Neural progenitor cell (in vitro differentiated cells): Measurements from ENCODE around the gene LRGUK. TPM values are rescaled to one million over a fixed set of nuclear protein-coding genes. Genes with fewer than 3 reads are reported as not detected.

Experiments
- DNase-seq: peaks from one replicate; pipeline ENCODE4 v3.0.0-alpha.2; 2016; ENCODE audit warnings: low spot score
- H2AFZ ChIP-seq: fragments of 200-600 bp; sonication (generic); replicated peaks from 2 replicates; pipeline ENCODE4 v1.6.1; 2016; ENCODE audit warnings: antibody characterized with exemption
- H3F3A ChIP-seq: fragments of 200-600 bp; sonication (generic); 2 replicates; pipeline ENCODE4 v1.6.1; 2016; ENCODE audit warnings: antibody characterized with exemption, low read depth
- H3K27ac ChIP-seq: fragments of 200-600 bp; sonication (generic); 2 replicates; pipeline ENCODE4 v1.5.1; 2016; ENCODE audit warnings: mild to moderate bottlenecking
- H3K27me3 ChIP-seq: fragments of 200-600 bp; sonication (generic); 2 replicates; pipeline ENCODE4 v1.6.1; 2016; ENCODE audit warnings: mild to moderate bottlenecking, moderate library complexity
- H3K36me3 ChIP-seq: fragments of 200-600 bp; sonication (generic); 2 replicates; pipeline ENCODE4 v1.5.1; 2016
- H3K4me1 ChIP-seq: fragments of 200-600 bp; sonication (generic); 2 replicates; pipeline ENCODE4 v1.6.1; 2016; ENCODE audit warnings: mixed run types
- H3K4me2 ChIP-seq: fragments of 200-600 bp; sonication (generic); 2 replicates; pipeline ENCODE4 v1.6.1; 2016
- H3K4me3 ChIP-seq: fragments of 200-600 bp; sonication (generic); 2 replicates; pipeline ENCODE4 v1.5.1; 2016
- H3K79me2 ChIP-seq: fragments of 200-600 bp; sonication (generic); 2 replicates; pipeline ENCODE4 v1.6.1; 2016; ENCODE audit warnings: low read depth
- H3K9ac ChIP-seq: fragments of 200-600 bp; sonication (generic); 2 replicates; pipeline ENCODE4 v1.6.1; 2016
- H3K9me3 ChIP-seq: fragments of 200-600 bp; sonication (generic); 2 replicates; pipeline ENCODE4 v1.5.1; 2016; ENCODE audit warnings: low read depth
- H4K20me1 ChIP-seq: fragments of 200-600 bp; sonication (generic); 2 replicates; pipeline ENCODE4 v1.6.1; 2016; ENCODE audit warnings: low read depth
- H3K27ac Mint-ChIP-seq: 3 replicates; pipeline ENCODE4 v1.8.0; 2021; ENCODE audit warnings: mixed read lengths
- H3K27me3 Mint-ChIP-seq: 2 replicates; pipeline ENCODE4 v1.8.0; 2022; ENCODE audit warnings: low read depth, mild to moderate bottlenecking, inconsistent platforms, moderate library complexity, mixed read lengths; ENCODE audit not compliant: insufficient read depth
- H3K36me3 Mint-ChIP-seq: 3 replicates; pipeline ENCODE4 v1.8.0; 2021; ENCODE audit warnings: mixed read lengths
- H3K4me1 Mint-ChIP-seq: 3 replicates; pipeline ENCODE4 v1.8.0; 2021; ENCODE audit warnings: mixed read lengths
- H3K4me3 Mint-ChIP-seq: 3 replicates; pipeline ENCODE4 v1.8.0; 2021; ENCODE audit warnings: mild to moderate bottlenecking, moderate library complexity, mixed read lengths
- H3K9me3 Mint-ChIP-seq: 3 replicates; pipeline ENCODE4 v1.8.0; 2020; ENCODE audit warnings: mixed read lengths
- CTCF ChIP-seq: fragments of 200-600 bp; sonication (generic); IDR thresholded peaks from 2 replicates; pipeline ENCODE4 v1.5.1; 2017; ENCODE audit warnings: antibody characterized with exemption, mild to moderate bottlenecking
- EZH2 ChIP-seq: fragments of 200-600 bp; sonication (generic); IDR thresholded peaks from 2 replicates; pipeline ENCODE4 v1.6.1; 2017; ENCODE audit warnings: antibody characterized with exemption, mild to moderate bottlenecking, moderate library complexity
- EZH2phosphoT487 ChIP-seq: fragments of 200-600 bp; sonication (generic); IDR thresholded peaks from 2 replicates; pipeline ENCODE4 v1.6.1; 2017; ENCODE audit warnings: antibody characterized with exemption
- total RNA-seq: library from RNA; depleted of rRNA; stranded (reverse); fragments of >200 nt; gene quantifications from 2 replicates; pipeline ENCODE4 v1.2.3, GENCODE V29; 2015; ENCODE audit warnings: low replicate concordance

The LRGUK gene
- total RNA-seq, 1 donor from 2014 or later, result 1.1 TPM

GRCh38 chr7:134279336-134279735, 152.2 kb downstream of the LRGUK start:
- Histone ChIP-seq H3K4me2 (no peak overlapping the region), H3K36me3 (no peaks in the 10 kb centered on the region), H3K9me3 (no peaks in the 10 kb centered on the region), H3K9ac (no peak overlapping the region), H2AFZ (no peak overlapping the region), H3K27ac (no peak overlapping the region), H3K4me1 (no peaks in the 10 kb centered on the region), H4K20me1 (no peaks in the 10 kb centered on the region), H3F3A (no peaks in the 10 kb centered on the region), H3K79me2 (no peaks in the 10 kb centered on the region), H3K27me3 (no peaks in the 10 kb centered on the region), H3K4me3 (no peak overlapping the region)
- Mint-ChIP-seq H3K27me3 (peaks cover 8% of the 10 kb centered on the region), H3K4me1 (no peaks in the 10 kb centered on the region), H3K4me3 (no peak overlapping the region), H3K9me3 (peaks cover 3% of the 10 kb centered on the region), H3K27ac (no peak overlapping the region), H3K36me3 (no peaks in the 10 kb centered on the region)
- no peak for TF ChIP-seq EZH2phosphoT487
- no peak for TF ChIP-seq CTCF
- no peak for TF ChIP-seq EZH2
- no peak for DNase-seq

DNA sequence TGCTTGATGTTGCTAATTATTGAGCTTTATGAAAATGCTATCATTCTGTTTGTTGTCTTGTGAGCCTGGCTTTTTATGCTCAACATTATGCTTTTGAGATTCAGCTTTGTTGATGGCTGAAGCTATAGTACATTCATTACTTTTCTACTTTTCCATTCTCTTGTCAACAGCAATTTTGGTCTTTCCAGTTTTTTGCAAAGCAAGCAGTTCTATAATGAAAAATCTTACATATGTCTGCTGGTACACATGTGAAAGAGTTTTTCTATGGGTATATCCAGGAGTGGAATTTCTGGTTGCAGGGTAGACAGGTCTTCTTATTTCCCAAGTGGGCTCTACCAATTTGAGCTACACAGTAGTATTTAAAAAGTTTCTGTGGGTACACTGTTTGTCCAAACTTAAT, 152.8 kb downstream of the LRGUK start:
- Mint-ChIP-seq H3K4me3 (no peak overlapping the region), H3K9me3 (peaks cover 3% of the 10 kb centered on the region), H3K27me3 (peaks cover 8% of the 10 kb centered on the region), H3K27ac (no peak overlapping the region), H3K36me3 (no peaks in the 10 kb centered on the region), H3K4me1 (no peaks in the 10 kb centered on the region)
- H3K4me2 ChIP-seq, result no peak overlapping the region
- H3K9me3 ChIP-seq, result no peaks in the 10 kb centered on the region
- H3K27ac ChIP-seq, result no peak overlapping the region
- H3K36me3 ChIP-seq, result no peaks in the 10 kb centered on the region
- no peaks in the 10 kb centered on the region for H3K4me1 ChIP-seq
- H3K9ac ChIP-seq, result no peak overlapping the region
- TF ChIP-seq CTCF (no peak), EZH2phosphoT487 (no peak)
- H3K79me2 ChIP-seq, result no peaks in the 10 kb centered on the region
- H3F3A ChIP-seq, result no peaks in the 10 kb centered on the region
- H3K4me3 ChIP-seq, result no peak overlapping the region
- H4K20me1 ChIP-seq, result no peaks in the 10 kb centered on the region
- H2AFZ ChIP-seq, result no peak overlapping the region
- no peaks in the 10 kb centered on the region for H3K27me3 ChIP-seq
- DNase-seq, result no peak

GRCh38 chr7:134280508-134280907, 153.4 kb downstream of the LRGUK start:
- no peak overlapping the region for H3K27ac ChIP-seq
- no peak overlapping the region for H3K4me2 ChIP-seq
- H3F3A ChIP-seq, result no peaks in the 10 kb centered on the region
- no peak for DNase-seq
- H2AFZ ChIP-seq, result no peak overlapping the region
- no peaks in the 10 kb centered on the region for H3K79me2 ChIP-seq
- Mint-ChIP-seq H3K4me1 (no peaks in the 10 kb centered on the region), H3K9me3 (peaks cover 3% of the 10 kb centered on the region), H3K27ac (no peak overlapping the region), H3K4me3 (no peak overlapping the region), H3K36me3 (no peaks in the 10 kb centered on the region), H3K27me3 (peaks cover 8% of the 10 kb centered on the region)
- H4K20me1 ChIP-seq, result no peaks in the 10 kb centered on the region
- H3K4me1 ChIP-seq, result no peaks in the 10 kb centered on the region
- H3K27me3 ChIP-seq, result no peaks in the 10 kb centered on the region
- H3K4me3 ChIP-seq, result no peak overlapping the region
- TF ChIP-seq EZH2 (no peak), EZH2phosphoT487 (no peak), CTCF (no peak)
- H3K9me3 ChIP-seq, result no peaks in the 10 kb centered on the region
- H3K9ac ChIP-seq, result no peak overlapping the region
- H3K36me3 ChIP-seq, result no peaks in the 10 kb centered on the region

- no peaks in the 10 kb centered on the region for H3K4me1 Mint-ChIP-seq
- TF ChIP-seq EZH2, result no peak
- TF ChIP-seq CTCF, result no peak
- no peak for TF ChIP-seq EZH2phosphoT487
- H3K27me3 Mint-ChIP-seq, result peaks cover 4% of the 10 kb centered on the region
- DNase-seq, result no peak
- no peak overlapping the region for H3K27ac Mint-ChIP-seq
- Histone ChIP-seq H3K27me3 (no peaks in the 10 kb centered on the region), H3F3A (no peaks in the 10 kb centered on the region), H3K36me3 (no peaks in the 10 kb centered on the region), H2AFZ (no peak overlapping the region), H3K27ac (no peak overlapping the region), H3K4me2 (no peak overlapping the region), H4K20me1 (no peaks in the 10 kb centered on the region), H3K4me3 (no peak overlapping the region), H3K4me1 (peaks cover 8% of the 10 kb centered on the region), H3K79me2 (no peaks in the 10 kb centered on the region), H3K9ac (no peak overlapping the region), H3K9me3 (no peaks in the 10 kb centered on the region)
- H3K9me3 Mint-ChIP-seq, result peaks cover 3% of the 10 kb centered on the region
- no peaks in the 10 kb centered on the region for H3K36me3 Mint-ChIP-seq
- no peak overlapping the region for H3K4me3 Mint-ChIP-seq
Measured at GRCh38 chr7:134284011-134284410, 156.9 kb downstream of the LRGUK start.
